Measurements from ENCODE around the gene MLN. TPM values are rescaled to one million over a fixed set of nuclear protein-coding genes. Genes with fewer than 3 reads are reported as not detected.

MLN gene
- total RNA-seq, 2 donors from 2014 or later: not detected

- ATAC-seq (replicated peaks in 1 of 2) (no peak), DNase-seq (no peak)
- Mint-ChIP-seq H3K4me3 (no peak overlapping the region), H3K4me1 (ENCODE audit: low read depth) (no peaks in the 10 kb centered on the region), H3K27ac (no peak overlapping the region), H3K9me3 (no peaks in the 10 kb centered on the region), H3K36me3 (ENCODE audit: insufficient read depth in 2 of 2) (no peaks in the 10 kb centered on the region), H3K27me3 (ENCODE audit: low read depth) (no peaks in the 10 kb centered on the region)
Observed at GRCh38 chr6:33830635-33831240, 26.9 kb upstream of the MLN start.

- DNase-seq (no peak), ATAC-seq (replicated peaks in 1 of 2) (no peak)
- Mint-ChIP-seq H3K27ac (no peak overlapping the region), H3K9me3 (no peaks in the 10 kb centered on the region), H3K27me3 (ENCODE audit: low read depth) (no peaks in the 10 kb centered on the region), H3K4me1 (ENCODE audit: low read depth) (no peaks in the 10 kb centered on the region), H3K36me3 (ENCODE audit: insufficient read depth in 2 of 2) (no peaks in the 10 kb centered on the region), H3K4me3 (no peak overlapping the region)
Observed at GRCh38 chr6:33828764-33829731, 25.2 kb upstream of the MLN start.

GRCh38 chr6:33828452-33828763 is 24.6 kb upstream of the MLN start:
- Mint-ChIP-seq H3K27me3 (ENCODE audit: low read depth) (no peaks in the 10 kb centered on the region), H3K27ac (no peak overlapping the region), H3K36me3 (ENCODE audit: insufficient read depth in 2 of 2) (no peaks in the 10 kb centered on the region), H3K4me3 (no peak overlapping the region), H3K9me3 (no peaks in the 10 kb centered on the region), H3K4me1 (ENCODE audit: low read depth) (no peaks in the 10 kb centered on the region)
- ATAC-seq (replicated peaks in 1 of 2): no peak
- DNase-seq: no peak

- Mint-ChIP-seq H3K27ac (no peak overlapping the region), H3K27me3 (ENCODE audit: low read depth) (no peaks in the 10 kb centered on the region), H3K36me3 (ENCODE audit: insufficient read depth in 2 of 2) (no peaks in the 10 kb centered on the region), H3K4me1 (ENCODE audit: low read depth) (no peaks in the 10 kb centered on the region), H3K9me3 (no peaks in the 10 kb centered on the region), H3K4me3 (no peak overlapping the region)
- DNase-seq: no peak
- ATAC-seq (replicated peaks in 1 of 2): no peak
Observed at GRCh38 chr6:33827546-33828451, 24.0 kb upstream of the MLN start.

- H3K36me3 Mint-ChIP-seq (ENCODE audit: insufficient read depth in 2 of 2): no peaks in the 10 kb centered on the region
- no peaks in the 10 kb centered on the region for H3K9me3 Mint-ChIP-seq
- no peak overlapping the region for H3K4me3 Mint-ChIP-seq
- no peak for DNase-seq
- no peaks in the 10 kb centered on the region for H3K4me1 Mint-ChIP-seq (ENCODE audit: low read depth)
- ATAC-seq (replicated peaks in 1 of 2): no peak
- no peak overlapping the region for H3K27ac Mint-ChIP-seq
- no peaks in the 10 kb centered on the region for H3K27me3 Mint-ChIP-seq (ENCODE audit: low read depth)
Observed at GRCh38 chr6:33826537-33826936, 22.7 kb upstream of the MLN start.

- Mint-ChIP-seq H3K4me1 (ENCODE audit: low read depth) (no peaks in the 10 kb centered on the region), H3K27me3 (ENCODE audit: low read depth) (no peaks in the 10 kb centered on the region), H3K27ac (no peak overlapping the region)
Observed at GRCh38 chr6:33824461-33825154, 20.8 kb upstream of the MLN start.

GRCh38 chr6:33823806-33824205 is 20.0 kb upstream of the MLN start:
- ATAC-seq (replicated peaks in 1 of 2) (no peak), DNase-seq (no peak)
- Mint-ChIP-seq H3K36me3 (ENCODE audit: insufficient read depth in 2 of 2) (no peaks in the 10 kb centered on the region), H3K27me3 (ENCODE audit: low read depth) (no peaks in the 10 kb centered on the region), H3K27ac (no peak overlapping the region), H3K9me3 (no peaks in the 10 kb centered on the region), H3K4me1 (ENCODE audit: low read depth) (no peaks in the 10 kb centered on the region), H3K4me3 (no peak overlapping the region)

More at GRCh38 chr6:33824461-33825154, 20.8 kb upstream of the MLN start:
- no peaks in the 10 kb centered on the region for H3K9me3 Mint-ChIP-seq
- H3K36me3 Mint-ChIP-seq (ENCODE audit: insufficient read depth in 2 of 2): no peaks in the 10 kb centered on the region
- DNase-seq (no peak), ATAC-seq (replicated peaks in 1 of 2) (no peak)
- no peak overlapping the region for H3K4me3 Mint-ChIP-seq

GRCh38 chr6:33822575-33823395 is 19.0 kb upstream of the MLN start:
- DNase-seq (no peak), ATAC-seq (replicated peaks in 1 of 2) (no peak)
- no peaks in the 10 kb centered on the region for H3K27me3 Mint-ChIP-seq (ENCODE audit: low read depth)
- H3K4me1 Mint-ChIP-seq (ENCODE audit: low read depth): no peaks in the 10 kb centered on the region
- H3K36me3 Mint-ChIP-seq (ENCODE audit: insufficient read depth in 2 of 2): no peaks in the 10 kb centered on the region
- no peaks in the 10 kb centered on the region for H3K9me3 Mint-ChIP-seq
- no peak overlapping the region for H3K4me3 Mint-ChIP-seq
- H3K27ac Mint-ChIP-seq: no peak overlapping the region

- Mint-ChIP-seq H3K9me3 (no peaks in the 10 kb centered on the region), H3K27ac (no peak overlapping the region), H3K4me1 (ENCODE audit: low read depth) (no peaks in the 10 kb centered on the region), H3K4me3 (no peak overlapping the region), H3K27me3 (ENCODE audit: low read depth) (no peaks in the 10 kb centered on the region), H3K36me3 (ENCODE audit: insufficient read depth in 2 of 2) (no peaks in the 10 kb centered on the region)
- no peak for DNase-seq
- no peak for ATAC-seq (replicated peaks in 1 of 2)
Observed at GRCh38 chr6:33820784-33821520, 17.1 kb upstream of the MLN start.

GRCh38 chr6:33820243-33820642 is 16.4 kb upstream of the MLN start:
- Mint-ChIP-seq H3K27me3 (ENCODE audit: low read depth) (peaks cover 7% of the 10 kb centered on the region), H3K4me3 (no peak overlapping the region), H3K9me3 (no peaks in the 10 kb centered on the region)

GRCh38 chr6:33819021-33819420 is 15.2 kb upstream of the MLN start:
- no peaks in the 10 kb centered on the region for H3K9me3 Mint-ChIP-seq
- no peak for ATAC-seq (replicated peaks in 1 of 2)
- H3K4me1 Mint-ChIP-seq (ENCODE audit: low read depth): no peaks in the 10 kb centered on the region
- DNase-seq: no peak
- no peak overlapping the region for H3K4me3 Mint-ChIP-seq
- H3K36me3 Mint-ChIP-seq (ENCODE audit: insufficient read depth in 2 of 2): no peaks in the 10 kb centered on the region
- H3K27me3 Mint-ChIP-seq (ENCODE audit: low read depth): peaks cover 17% of the 10 kb centered on the region
- H3K27ac Mint-ChIP-seq: no peak overlapping the region

More at GRCh38 chr6:33820243-33820642, 16.4 kb upstream of the MLN start:
- no peaks in the 10 kb centered on the region for H3K36me3 Mint-ChIP-seq (ENCODE audit: insufficient read depth in 2 of 2)
- no peaks in the 10 kb centered on the region for H3K4me1 Mint-ChIP-seq (ENCODE audit: low read depth)
- no peak for ATAC-seq (replicated peaks in 1 of 2)
- DNase-seq: no peak
- no peak overlapping the region for H3K27ac Mint-ChIP-seq
